Uterus (tissue), 4 donors: Measurements from ENCODE around the gene MBTPS1. TPM values are rescaled to one million over a fixed set of nuclear protein-coding genes. Genes with fewer than 3 reads are reported as not detected.
A peak's percentile ranks its signal among the peaks of the same experiment; 100 is the strongest.

Experiments used
- DNase-seq, 2 donors: peaks; one replicate each; pipeline ENCODE4 v3.0.0-alpha.2; 2019 to 2020
- H3K27ac ChIP-seq, 2 donors: fragments of 200-600 bp; sonication (generic); 1 replicate in 1 of 2; 2 replicates in 1 of 2; pipeline ENCODE4 v1.5.1; 2016 to 2018
- H3K27me3 ChIP-seq, 2 donors: fragments of 200-600 bp; sonication (generic); one replicate each; pipeline ENCODE4 v1.5.1; 2018 to 2019; ENCODE audit warnings: control low read depth in 1 of 2
- H3K36me3 ChIP-seq, 2 donors: fragments of 200-600 bp; sonication (generic); one replicate each; pipeline ENCODE4 v1.5.1; 2019; ENCODE audit warnings: control low read depth in 1 of 2
- H3K4me1 ChIP-seq, 2 donors: fragments of 200-600 bp; sonication (generic); one replicate each; pipeline ENCODE4 v1.5.1; 2018 to 2019; ENCODE audit warnings: control low read depth in 1 of 2
- H3K4me3 ChIP-seq, 2 donors: fragments of 200-600 bp; sonication (generic); 1 replicate in 1 of 2; 2 replicates in 1 of 2; pipeline ENCODE4 v1.5.1; 2018 to 2019; ENCODE audit warnings: mild to moderate bottlenecking in 1 of 2
- H3K9me3 ChIP-seq, 2 donors: fragments of 200-600 bp; sonication (generic); one replicate each; pipeline ENCODE4 v1.5.1; 2019; ENCODE audit warnings: control low read depth in 1 of 2
- CTCF ChIP-seq, 4 experiments: fragments of 200-600 bp in 2 of 4; fragments of 450-650 bp in 2 of 4; sonication (generic) in 2 of 4; IDR thresholded peaks; one replicate each; pipeline ENCODE4 v1.5.1; 2016 to 2019; ENCODE audit warnings: antibody characterized with exemption in 4 of 4, mild to moderate bottlenecking in 2 of 4, moderate library complexity in 1 of 4
- POLR2A ChIP-seq, 2 donors: fragments of 450-650 bp; IDR thresholded peaks; one replicate each; pipeline ENCODE4 v1.6.1; 2016; ENCODE audit warnings: antibody characterized with exemption in 2 of 2, mild to moderate bottlenecking in 1 of 2, moderate library complexity in 1 of 2
- intact Hi-C: fragments of 100-400 bp; cut with DNase I; formaldehyde crosslinking; loops from one replicate; pipeline ENCODE4 v1.15.1; 2023; ENCODE audit warnings: low total_unique reads
- total RNA-seq, 4 donors: library from RNA; depleted of rRNA in 3 of 4; stranded (reverse); fragments of >200 nt in 3 of 4; gene quantifications; one replicate each; pipeline versions ENCODE4 v1.1.0 to v1.2.4, GENCODE V29; 2014 to 2023
- donor health status: DM: yes; HTN: yes; CAD: no.

Gene MBTPS1
- total RNA-seq, 4 donors from 2014 or later: 63.0 to 162 (median 112) TPM

GRCh38 chr16:84105948-84106740 lies 10.6 kb downstream of the MBTPS1 start:
- Histone ChIP-seq H3K4me1 (peaks cover 0 to 8% of the 10 kb centered on the region in 2 donors), H3K4me3 (no peak overlapping the region), H3K27me3 (no peaks in the 10 kb centered on the region), H3K9me3 (no peaks in the 10 kb centered on the region), H3K36me3 (no peaks in the 10 kb centered on the region), H3K27ac (no peak overlapping the region)
- intact Hi-C loops: no loop called here
- no peak for DNase-seq
- TF ChIP-seq POLR2A (IDR thresholded peaks at IDR 0.05) (no peak), CTCF (IDR thresholded peaks at IDR 0.05) (no peak)

- intact Hi-C loops: no loop called here
- Histone ChIP-seq H3K36me3 (no peaks in the 10 kb centered on the region), H3K9me3 (no peaks in the 10 kb centered on the region), H3K27me3 (no peaks in the 10 kb centered on the region), H3K4me3 (no peak overlapping the region), H3K27ac (no peak overlapping the region), H3K4me1 (peaks cover 0 to 8% of the 10 kb centered on the region in 2 donors)
- DNase-seq: no peak
- TF ChIP-seq CTCF (IDR thresholded peaks at IDR 0.05) (no peak), POLR2A (IDR thresholded peaks at IDR 0.05) (no peak)
Observed at GRCh38 chr16:84105301-84105815, 11.4 kb downstream of the MBTPS1 start.

- Histone ChIP-seq H3K27me3 (no peaks in the 10 kb centered on the region), H3K4me3 (no peak overlapping the region), H3K9me3 (no peaks in the 10 kb centered on the region), H3K27ac (no peak overlapping the region), H3K4me1 (peaks cover 0 to 8% of the 10 kb centered on the region in 2 donors), H3K36me3 (no peaks in the 10 kb centered on the region)
- intact Hi-C loops: no loop called here
- no peak for DNase-seq
- TF ChIP-seq POLR2A (IDR thresholded peaks at IDR 0.05) (no peak), CTCF (IDR thresholded peaks at IDR 0.05) (no peak)
Observed at GRCh38 chr16:84104231-84104630, 12.5 kb downstream of the MBTPS1 start.

GRCh38 chr16:84103678-84104077 lies 13.1 kb downstream of the MBTPS1 start:
- H3K27ac ChIP-seq: peak overlapping the region in 1 of 2 donors; percentile 10
- intact Hi-C loops: no loop called here
- peaks cover 0 to 8% of the 10 kb centered on the region in 2 donors for H3K4me1 ChIP-seq
- TF ChIP-seq POLR2A (IDR thresholded peaks at IDR 0.05): no peak
- no peak for TF ChIP-seq CTCF (IDR thresholded peaks at IDR 0.05)
- DNase-seq: no peak
- H3K27me3 ChIP-seq: no peaks in the 10 kb centered on the region
- H3K9me3 ChIP-seq: no peaks in the 10 kb centered on the region
- no peak overlapping the region for H3K4me3 ChIP-seq
- no peaks in the 10 kb centered on the region for H3K36me3 ChIP-seq

GRCh38 chr16:84098939-84099338 lies 17.8 kb downstream of the MBTPS1 start:
- Histone ChIP-seq H3K27ac (no peak overlapping the region), H3K4me3 (no peak overlapping the region), H3K9me3 (no peaks in the 10 kb centered on the region), H3K36me3 (no peaks in the 10 kb centered on the region), H3K4me1 (peaks cover 0 to 7% of the 10 kb centered on the region in 2 donors), H3K27me3 (no peaks in the 10 kb centered on the region)
- DNase-seq: no peak
- intact Hi-C loops: no loop called here
- TF ChIP-seq CTCF (IDR thresholded peaks at IDR 0.05) (no peak), POLR2A (IDR thresholded peaks at IDR 0.05) (no peak)
